Tibial artery (tissue), 4 donors: ENCODE measurements around the gene IL17REL.

Experiments used
- DNase-seq, 2 donors: peaks; one replicate each; pipeline ENCODE4 v3.0.0-alpha.2; 2019
- H3K27ac ChIP-seq, 2 donors: fragments of 200-600 bp; sonication (generic) in 1 of 2; 1 replicate in 1 of 2; 2 replicates in 1 of 2; pipeline ENCODE4 v1.5.1; 2018 to 2019; ENCODE audit warnings: mild to moderate bottlenecking in 1 of 2
- H3K27me3 ChIP-seq, 2 donors: fragments of 200-600 bp; sonication (generic) in 1 of 2; one replicate each; pipeline versions ENCODE4 v1.5.1 to v1.6.0; 2016 to 2019
- H3K36me3 ChIP-seq, 3 donors: fragments of 200-600 bp; sonication (generic) in 2 of 3; one replicate each; pipeline ENCODE4 v1.5.1; 2016 to 2019; ENCODE audit warnings: mild to moderate bottlenecking in 2 of 3
- H3K4me1 ChIP-seq, 4 donors: fragments of 200-600 bp; sonication (generic) in 2 of 4; 1 replicate in 3 of 4; 2 replicates in 1 of 4; pipeline ENCODE4 v1.5.1; 2016 to 2019
- H3K4me3 ChIP-seq, 2 donors: fragments of 200-600 bp; sonication (generic) in 1 of 2; 1 replicate in 1 of 2; 2 replicates in 1 of 2; pipeline ENCODE4 v1.5.1; 2018 to 2019; ENCODE audit warnings: mild to moderate bottlenecking in 2 of 2
- H3K9me3 ChIP-seq, 3 donors: fragments of 200-600 bp; sonication (generic) in 1 of 3; one replicate each; pipeline ENCODE4 v1.5.1; 2016 to 2019
- CTCF ChIP-seq, 2 experiments: fragments of 200-600 bp in 1 of 2; fragments of 450-650 bp in 1 of 2; IDR thresholded peaks; one replicate each; pipeline ENCODE4 v1.5.1; 2017 to 2019; ENCODE audit warnings: antibody characterized with exemption in 2 of 2, mild to moderate bottlenecking in 1 of 2, moderate library complexity in 1 of 2
- intact Hi-C: fragments of 100-400 bp; cut with DNase I; formaldehyde crosslinking; loops from one replicate; pipeline ENCODE4 v1.15.0; 2023; ENCODE audit warnings: low total_unique reads

IL17REL gene

GRCh38 chr22:50030297-50031188 is 18.0 kb upstream of the IL17REL start:
- peak; percentile 88 to 89 for TF ChIP-seq CTCF (IDR thresholded peaks at IDR 0.05)
- no peaks in the 10 kb centered on the region for H3K36me3 ChIP-seq
- DNase-seq = peak; percentile 64 to 78
- peaks cover 0 to 9% (median 4%) of the 10 kb centered on the region in 4 donors for H3K4me1 ChIP-seq
- H3K9me3 ChIP-seq = no peaks in the 10 kb centered on the region
- no peak overlapping the region for H3K4me3 ChIP-seq
- intact Hi-C loops = loop anchor here (1.0 kb wide), 1 partner anchor 101 kb away; no protein-coding TSS in a partner anchor
- H3K27ac ChIP-seq = no peak overlapping the region
- H3K27me3 ChIP-seq = peaks cover 0 to 72% of the 10 kb centered on the region in 2 donors

- peaks cover 0 to 54% of the 10 kb centered on the region in 2 donors for H3K27me3 ChIP-seq
- H3K4me1 ChIP-seq = peaks cover 0 to 9% (median 4%) of the 10 kb centered on the region in 4 donors
- DNase-seq = peak in 1 of 2 donors; percentile 60
- H3K36me3 ChIP-seq = no peaks in the 10 kb centered on the region
- H3K9me3 ChIP-seq = no peaks in the 10 kb centered on the region
- H3K4me3 ChIP-seq = no peak overlapping the region
- TF ChIP-seq CTCF (IDR thresholded peaks at IDR 0.05) = no peak
- no peak overlapping the region for H3K27ac ChIP-seq
- intact Hi-C loops = no loop called here
Observed at GRCh38 chr22:50027639-50028537, 15.3 kb upstream of the IL17REL start.

GRCh38 chr22:50025993-50026392 is 13.4 kb upstream of the IL17REL start:
- H3K36me3 ChIP-seq = no peaks in the 10 kb centered on the region
- DNase-seq = no peak
- peaks cover 0 to 9% (median 4%) of the 10 kb centered on the region in 4 donors for H3K4me1 ChIP-seq
- no peaks in the 10 kb centered on the region for H3K9me3 ChIP-seq
- no peak overlapping the region for H3K4me3 ChIP-seq
- peaks cover 0 to 38% of the 10 kb centered on the region in 2 donors for H3K27me3 ChIP-seq
- intact Hi-C loops = no loop called here
- no peak overlapping the region for H3K27ac ChIP-seq
- TF ChIP-seq CTCF (IDR thresholded peaks at IDR 0.05) = no peak

- Histone ChIP-seq H3K27me3 (peaks cover 0 to 20% of the 10 kb centered on the region in 2 donors), H3K4me1 (no peaks in the 10 kb centered on the region), H3K9me3 (no peaks in the 10 kb centered on the region), H3K27ac (no peak overlapping the region), H3K4me3 (no peak overlapping the region), H3K36me3 (no peaks in the 10 kb centered on the region)
- DNase-seq = no peak
- TF ChIP-seq CTCF (IDR thresholded peaks at IDR 0.05) = no peak
- intact Hi-C loops = no loop called here
Observed at GRCh38 chr22:50022171-50022819, 9.7 kb upstream of the IL17REL start.

GRCh38 chr22:50020606-50021005 is 8.0 kb upstream of the IL17REL start:
- TF ChIP-seq CTCF (IDR thresholded peaks at IDR 0.05) = no peak
- no peak overlapping the region for H3K27ac ChIP-seq
- no peak for DNase-seq
- H3K9me3 ChIP-seq = no peaks in the 10 kb centered on the region
- H3K4me3 ChIP-seq = no peak overlapping the region
- H3K27me3 ChIP-seq = peaks cover 0 to 30% of the 10 kb centered on the region in 2 donors
- intact Hi-C loops = no loop called here
- H3K36me3 ChIP-seq = no peaks in the 10 kb centered on the region
- H3K4me1 ChIP-seq = no peaks in the 10 kb centered on the region
